ENCODE measurements around the gene PI4KA. TPM values are rescaled to one million over a fixed set of nuclear protein-coding genes. Genes with fewer than 3 reads are reported as not detected.

PI4KA gene
- total and polyA plus RNA-seq, 4 donors = 19.4 to 47.5 (median 36.3) TPM

DNA sequence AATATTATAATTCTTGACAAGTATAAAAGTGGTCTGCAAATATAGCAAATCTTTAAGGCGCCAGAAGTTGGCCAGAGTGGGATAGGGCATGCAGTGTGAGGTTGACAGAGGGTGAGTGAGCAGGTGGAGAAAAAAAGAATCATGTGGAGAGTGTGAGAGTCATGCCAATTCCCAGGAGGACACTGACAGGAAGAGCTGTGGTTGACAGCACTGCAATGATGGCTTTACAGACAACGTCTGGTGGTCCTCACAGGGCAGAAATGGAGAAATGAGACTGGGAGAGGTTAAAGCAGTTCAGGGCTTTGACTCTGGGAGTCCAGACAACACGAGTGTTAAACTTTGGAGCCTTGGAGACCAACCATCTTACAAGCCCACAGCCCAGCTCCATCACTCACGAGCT is 49.8 kb downstream of the PI4KA start:
- no peaks in the 10 kb centered on the region for H3K4me1 ChIP-seq (ENCODE audit: control insufficient read depth in 4 of 4, insufficient read depth in 4 of 4, low read length in 3 of 4)
- peaks cover 11 to 69% (median 49%) of the 10 kb centered on the region in 4 donors for H3K36me3 ChIP-seq (ENCODE audit: control insufficient read depth in 4 of 4, insufficient read depth in 3 of 4, low read depth in 1 of 4, low read length in 3 of 4)
- no peak for DNase-seq (ENCODE audit: low spot score)
- WGBS = 87% methylated on average over 4 of the region's 4 CpGs
- H3K27ac ChIP-seq (ENCODE audit: low read depth in 1 of 2, low read length in 2 of 2) = no peak overlapping the region
- no peak overlapping the region for H3K4me3 ChIP-seq (ENCODE audit: low read depth in 1 of 3, low read length in 3 of 3)
- no peak for TF ChIP-seq RAD21 (IDR thresholded peaks at IDR 0.05)
- TF ChIP-seq GABPA (IDR thresholded peaks at IDR 0.05 in 1 of 2, conservative IDR thresholded peaks at IDR 0.05 in 1 of 2) = no peak
- TF ChIP-seq, protein P1, sequence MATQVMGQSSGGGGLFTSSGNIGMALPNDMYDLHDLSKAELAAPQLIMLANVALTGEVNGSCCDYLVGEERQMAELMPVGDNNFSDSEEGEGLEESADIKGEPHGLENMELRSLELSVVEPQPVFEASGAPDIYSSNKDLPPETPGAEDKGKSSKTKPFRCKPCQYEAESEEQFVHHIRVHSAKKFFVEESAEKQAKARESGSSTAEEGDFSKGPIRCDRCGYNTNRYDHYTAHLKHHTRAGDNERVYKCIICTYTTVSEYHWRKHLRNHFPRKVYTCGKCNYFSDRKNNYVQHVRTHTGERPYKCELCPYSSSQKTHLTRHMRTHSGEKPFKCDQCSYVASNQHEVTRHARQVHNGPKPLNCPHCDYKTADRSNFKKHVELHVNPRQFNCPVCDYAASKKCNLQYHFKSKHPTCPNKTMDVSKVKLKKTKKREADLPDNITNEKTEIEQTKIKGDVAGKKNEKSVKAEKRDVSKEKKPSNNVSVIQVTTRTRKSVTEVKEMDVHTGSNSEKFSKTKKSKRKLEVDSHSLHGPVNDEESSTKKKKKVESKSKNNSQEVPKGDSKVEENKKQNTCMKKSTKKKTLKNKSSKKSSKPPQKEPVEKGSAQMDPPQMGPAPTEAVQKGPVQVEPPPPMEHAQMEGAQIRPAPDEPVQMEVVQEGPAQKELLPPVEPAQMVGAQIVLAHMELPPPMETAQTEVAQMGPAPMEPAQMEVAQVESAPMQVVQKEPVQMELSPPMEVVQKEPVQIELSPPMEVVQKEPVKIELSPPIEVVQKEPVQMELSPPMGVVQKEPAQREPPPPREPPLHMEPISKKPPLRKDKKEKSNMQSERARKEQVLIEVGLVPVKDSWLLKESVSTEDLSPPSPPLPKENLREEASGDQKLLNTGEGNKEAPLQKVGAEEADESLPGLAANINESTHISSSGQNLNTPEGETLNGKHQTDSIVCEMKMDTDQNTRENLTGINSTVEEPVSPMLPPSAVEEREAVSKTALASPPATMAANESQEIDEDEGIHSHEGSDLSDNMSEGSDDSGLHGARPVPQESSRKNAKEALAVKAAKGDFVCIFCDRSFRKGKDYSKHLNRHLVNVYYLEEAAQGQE (IDR thresholded peaks at IDR 0.05) = no peak
- TF ChIP-seq, protein P2, sequence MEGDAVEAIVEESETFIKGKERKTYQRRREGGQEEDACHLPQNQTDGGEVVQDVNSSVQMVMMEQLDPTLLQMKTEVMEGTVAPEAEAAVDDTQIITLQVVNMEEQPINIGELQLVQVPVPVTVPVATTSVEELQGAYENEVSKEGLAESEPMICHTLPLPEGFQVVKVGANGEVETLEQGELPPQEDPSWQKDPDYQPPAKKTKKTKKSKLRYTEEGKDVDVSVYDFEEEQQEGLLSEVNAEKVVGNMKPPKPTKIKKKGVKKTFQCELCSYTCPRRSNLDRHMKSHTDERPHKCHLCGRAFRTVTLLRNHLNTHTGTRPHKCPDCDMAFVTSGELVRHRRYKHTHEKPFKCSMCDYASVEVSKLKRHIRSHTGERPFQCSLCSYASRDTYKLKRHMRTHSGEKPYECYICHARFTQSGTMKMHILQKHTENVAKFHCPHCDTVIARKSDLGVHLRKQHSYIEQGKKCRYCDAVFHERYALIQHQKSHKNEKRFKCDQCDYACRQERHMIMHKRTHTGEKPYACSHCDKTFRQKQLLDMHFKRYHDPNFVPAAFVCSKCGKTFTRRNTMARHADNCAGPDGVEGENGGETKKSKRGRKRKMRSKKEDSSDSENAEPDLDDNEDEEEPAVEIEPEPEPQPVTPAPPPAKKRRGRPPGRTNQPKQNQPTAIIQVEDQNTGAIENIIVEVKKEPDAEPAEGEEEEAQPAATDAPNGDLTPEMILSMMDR (IDR thresholded peaks at IDR 0.05; ENCODE audit: low read depth, low read length, missing input control) = no peak
- TF ChIP-seq, protein P3, sequence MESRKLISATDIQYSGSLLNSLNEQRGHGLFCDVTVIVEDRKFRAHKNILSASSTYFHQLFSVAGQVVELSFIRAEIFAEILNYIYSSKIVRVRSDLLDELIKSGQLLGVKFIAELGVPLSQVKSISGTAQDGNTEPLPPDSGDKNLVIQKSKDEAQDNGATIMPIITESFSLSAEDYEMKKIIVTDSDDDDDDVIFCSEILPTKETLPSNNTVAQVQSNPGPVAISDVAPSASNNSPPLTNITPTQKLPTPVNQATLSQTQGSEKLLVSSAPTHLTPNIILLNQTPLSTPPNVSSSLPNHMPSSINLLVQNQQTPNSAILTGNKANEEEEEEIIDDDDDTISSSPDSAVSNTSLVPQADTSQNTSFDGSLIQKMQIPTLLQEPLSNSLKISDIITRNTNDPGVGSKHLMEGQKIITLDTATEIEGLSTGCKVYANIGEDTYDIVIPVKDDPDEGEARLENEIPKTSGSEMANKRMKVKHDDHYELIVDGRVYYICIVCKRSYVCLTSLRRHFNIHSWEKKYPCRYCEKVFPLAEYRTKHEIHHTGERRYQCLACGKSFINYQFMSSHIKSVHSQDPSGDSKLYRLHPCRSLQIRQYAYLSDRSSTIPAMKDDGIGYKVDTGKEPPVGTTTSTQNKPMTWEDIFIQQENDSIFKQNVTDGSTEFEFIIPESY (IDR thresholded peaks at IDR 0.05) = no peak
- no peak for TF ChIP-seq EGR1 (IDR thresholded peaks at IDR 0.05; ENCODE audit: low read depth in 2 of 2)
- TF ChIP-seq, protein P4, sequence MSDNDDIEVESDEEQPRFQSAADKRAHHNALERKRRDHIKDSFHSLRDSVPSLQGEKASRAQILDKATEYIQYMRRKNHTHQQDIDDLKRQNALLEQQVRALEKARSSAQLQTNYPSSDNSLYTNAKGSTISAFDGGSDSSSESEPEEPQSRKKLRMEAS (IDR thresholded peaks at IDR 0.05) = no peak
- no peak for TF ChIP-seq RXRA (IDR thresholded peaks at IDR 0.05)
- no peak for TF ChIP-seq JUND (IDR thresholded peaks at IDR 0.05)
- no peaks in the 10 kb centered on the region for H3K9me3 ChIP-seq (ENCODE audit: control insufficient read depth in 4 of 4, low read length in 3 of 4)
- no peak overlapping the region for H3K9ac ChIP-seq (ENCODE audit: low read depth in 1 of 2, low read length in 2 of 2)
- no peaks in the 10 kb centered on the region for H3K27me3 ChIP-seq (ENCODE audit: control insufficient read depth in 4 of 4, insufficient read depth in 4 of 4, low read length in 3 of 4)

DNA sequence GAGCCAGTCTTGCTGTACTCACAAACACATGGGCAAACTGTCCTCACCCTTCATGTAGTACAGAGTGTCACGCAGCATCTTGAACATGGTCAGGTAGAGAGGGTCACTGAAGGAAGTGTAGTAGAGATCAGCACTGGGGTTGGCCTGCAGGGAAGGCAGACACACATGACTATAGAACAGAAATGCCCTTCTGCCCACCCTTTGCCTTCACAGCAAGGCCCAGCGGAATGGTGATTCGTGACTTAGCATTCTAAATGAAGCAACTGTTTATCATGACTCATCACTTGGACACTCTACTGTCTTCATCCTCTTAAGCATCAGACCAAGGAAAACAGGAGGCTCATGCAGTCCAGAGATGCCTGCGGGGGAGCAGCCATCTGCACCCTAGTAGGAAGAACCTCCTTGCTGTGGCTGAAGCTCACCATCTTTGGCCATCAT is 51.3 kb downstream of the PI4KA start:
- no peak overlapping the region for H3K9ac ChIP-seq (ENCODE audit: low read depth in 1 of 2, low read length in 2 of 2)
- H3K9me3 ChIP-seq (ENCODE audit: control insufficient read depth in 4 of 4, low read length in 3 of 4) = no peaks in the 10 kb centered on the region
- no peaks in the 10 kb centered on the region for H3K27me3 ChIP-seq (ENCODE audit: control insufficient read depth in 4 of 4, insufficient read depth in 4 of 4, low read length in 3 of 4)
- no peaks in the 10 kb centered on the region for H3K4me1 ChIP-seq (ENCODE audit: control insufficient read depth in 4 of 4, insufficient read depth in 4 of 4, low read length in 3 of 4)
- H3K36me3 ChIP-seq (ENCODE audit: control insufficient read depth in 4 of 4, insufficient read depth in 3 of 4, low read depth in 1 of 4, low read length in 3 of 4) = peaks cover 12 to 76% (median 52%) of the 10 kb centered on the region in 4 donors
- 88% methylated on average over 4 of the region's 4 CpGs for whole genome bisulfite sequencing
- no peak for DNase-seq (ENCODE audit: low spot score)
- no peak overlapping the region for H3K27ac ChIP-seq (ENCODE audit: low read depth in 1 of 2, low read length in 2 of 2)
- TF ChIP-seq RXRA (IDR thresholded peaks at IDR 0.05) (no peak), SP1 (IDR thresholded peaks at IDR 0.05) (no peak), GABPA (IDR thresholded peaks at IDR 0.05 in 1 of 2, conservative IDR thresholded peaks at IDR 0.05 in 1 of 2) (no peak), FOXA2 (IDR thresholded peaks at IDR 0.05) (no peak), FOXA1 (IDR thresholded peaks at IDR 0.05) (no peak)
- TF ChIP-seq, protein P4 (IDR thresholded peaks at IDR 0.05) = no peak
- H3K4me3 ChIP-seq (ENCODE audit: low read depth in 1 of 3, low read length in 3 of 3) = no peak overlapping the region

Data from liver (tissue), 9 donors.